Thymus (tissue), 11 donors: ENCODE measurements around the gene SPOCK3. TPM values are rescaled to one million over a fixed set of nuclear protein-coding genes. Genes with fewer than 3 reads are reported as not detected.

Experiments
- DNase-seq, 9 donors: peaks; one replicate each; pipeline ENCODE4 v3.0.0-alpha.2; 2013; ENCODE audit warnings: low spot score in 9 of 9, low read depth in 6 of 9, missing footprints in 1 of 9
- H3K27ac ChIP-seq, 2 donors: one replicate each; pipeline ENCODE4 v1.5.1; 2013; ENCODE audit warnings: control low read depth in 1 of 2, low read depth in 1 of 2, low read length in 1 of 2, mild to moderate bottlenecking in 1 of 2, moderate library complexity in 1 of 2
- H3K27me3 ChIP-seq, 2 donors: one replicate each; pipeline ENCODE4 v1.5.1; 2013; ENCODE audit warnings: low read length in 1 of 2; ENCODE audit not compliant: control insufficient read depth in 2 of 2, insufficient read depth in 1 of 2
- H3K36me3 ChIP-seq, 2 donors: one replicate each; pipeline ENCODE4 v1.5.1; 2013; ENCODE audit warnings: low read length in 1 of 2, mild to moderate bottlenecking in 1 of 2, moderate library complexity in 1 of 2; ENCODE audit not compliant: control insufficient read depth in 2 of 2, insufficient read depth in 2 of 2
- H3K4me1 ChIP-seq, 2 donors: one replicate each; pipeline ENCODE4 v1.5.1; 2013; ENCODE audit warnings: low read length in 2 of 2; ENCODE audit not compliant: control insufficient read depth in 2 of 2, insufficient read depth in 2 of 2
- H3K4me3 ChIP-seq, 2 donors: one replicate each; pipeline ENCODE4 v1.5.1; 2013; ENCODE audit warnings: low read length in 2 of 2, control low read depth in 1 of 2, mild to moderate bottlenecking in 1 of 2
- H3K9me3 ChIP-seq, 2 donors: one replicate each; pipeline ENCODE4 v1.5.1; 2013; ENCODE audit warnings: low read length in 1 of 2, mild to moderate bottlenecking in 1 of 2; ENCODE audit not compliant: control insufficient read depth in 2 of 2, insufficient read depth in 1 of 2
- WGBS: extraction: QIAGEN DNeasy Blood & Tissue Kit; methylation state at CpG from one replicate; pipeline ENCODE4 v1.1.7; 2013; 5-methylcytosine and 5-hydroxymethylcytosine counted together
- polyA plus RNA-seq: library from polyadenylated mRNA; stranded (reverse); fragments of 200-250 nt; gene quantifications from one replicate; pipeline ENCODE4 v1.2.3, GENCODE V29; 2013
- total RNA-seq: library from RNA; stranded (reverse); fragments of 120-200 nt; gene quantifications from one replicate; pipeline ENCODE4 v1.2.4, GENCODE V29; 2013
- donor health status: healthy.

Gene SPOCK3
- total and polyA plus RNA-seq, 2 donors: 0.48 to 1.2 TPM

DNA sequence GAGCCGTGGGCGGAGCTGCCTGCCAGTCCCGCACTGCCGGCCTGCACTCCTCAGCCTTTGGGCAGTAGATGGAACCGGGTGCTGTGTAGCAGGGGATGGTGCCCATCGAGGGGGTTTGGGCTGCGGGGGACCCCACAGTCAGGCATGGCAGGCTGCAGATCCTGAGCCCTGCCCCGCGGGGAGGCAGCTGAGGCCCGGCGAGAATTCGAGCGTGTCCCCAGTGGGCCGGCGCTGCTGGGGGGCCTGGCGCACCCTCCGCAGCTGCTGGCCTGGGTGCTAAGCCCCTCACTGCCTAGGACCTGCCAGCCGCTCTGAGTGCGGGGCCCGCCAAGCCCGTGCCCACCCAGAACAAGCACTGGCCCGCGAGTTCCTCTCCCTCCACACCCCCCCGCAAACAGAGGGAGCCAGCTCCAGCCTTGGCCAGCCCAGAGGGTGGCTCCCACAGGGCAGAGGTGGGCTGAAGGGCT is 391.5 kb downstream of the SPOCK3 start:
- Histone ChIP-seq H3K4me1 (no peaks in the 10 kb centered on the region), H3K27me3 (no peaks in the 10 kb centered on the region), H3K27ac (no peak overlapping the region), H3K4me3 (no peak overlapping the region), H3K36me3 (no peaks in the 10 kb centered on the region), H3K9me3 (peaks cover 0 to 7% of the 10 kb centered on the region in 2 donors)
- WGBS: 99% methylated on average over 24 of the region's 24 CpGs
- no peak for DNase-seq

DNA sequence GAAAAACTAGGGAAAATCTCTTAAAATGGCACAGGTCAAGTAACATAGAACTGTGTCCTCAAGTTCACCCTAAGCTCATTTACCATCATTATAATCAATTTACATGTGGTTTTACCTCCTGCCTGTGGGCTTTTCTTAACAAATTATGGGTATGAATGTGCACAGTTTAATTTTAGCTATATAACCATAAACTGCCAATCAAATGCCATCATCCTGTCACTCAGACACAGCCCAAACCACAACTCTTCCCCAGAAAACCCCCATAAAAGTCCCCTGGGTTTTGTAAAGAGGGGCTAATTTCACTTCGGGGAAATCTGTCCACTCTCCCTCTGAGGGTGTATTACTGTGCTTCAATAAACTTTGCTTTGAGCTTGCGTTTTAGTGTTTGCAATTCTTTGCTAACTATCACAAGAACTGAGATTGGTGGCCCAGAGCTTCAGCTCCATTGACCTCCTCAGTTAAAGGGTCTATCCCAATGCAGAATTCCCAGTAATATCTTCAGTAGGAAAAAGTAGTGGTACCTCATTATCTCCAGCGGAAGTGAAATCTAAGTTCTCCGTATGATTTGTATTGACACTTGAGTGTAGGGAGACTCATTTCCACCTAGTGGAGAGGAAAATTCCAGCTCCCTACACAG is 394.6 kb downstream of the SPOCK3 start:
- H3K27me3 ChIP-seq: no peaks in the 10 kb centered on the region
- WGBS: 95% methylated on average over 4 of the region's 4 CpGs
- no peaks in the 10 kb centered on the region for H3K4me1 ChIP-seq
- H3K9me3 ChIP-seq: peaks cover 0 to 7% of the 10 kb centered on the region in 2 donors
- no peak for DNase-seq
- H3K27ac ChIP-seq: no peak overlapping the region
- H3K36me3 ChIP-seq: no peaks in the 10 kb centered on the region
- H3K4me3 ChIP-seq: no peak overlapping the region

DNA sequence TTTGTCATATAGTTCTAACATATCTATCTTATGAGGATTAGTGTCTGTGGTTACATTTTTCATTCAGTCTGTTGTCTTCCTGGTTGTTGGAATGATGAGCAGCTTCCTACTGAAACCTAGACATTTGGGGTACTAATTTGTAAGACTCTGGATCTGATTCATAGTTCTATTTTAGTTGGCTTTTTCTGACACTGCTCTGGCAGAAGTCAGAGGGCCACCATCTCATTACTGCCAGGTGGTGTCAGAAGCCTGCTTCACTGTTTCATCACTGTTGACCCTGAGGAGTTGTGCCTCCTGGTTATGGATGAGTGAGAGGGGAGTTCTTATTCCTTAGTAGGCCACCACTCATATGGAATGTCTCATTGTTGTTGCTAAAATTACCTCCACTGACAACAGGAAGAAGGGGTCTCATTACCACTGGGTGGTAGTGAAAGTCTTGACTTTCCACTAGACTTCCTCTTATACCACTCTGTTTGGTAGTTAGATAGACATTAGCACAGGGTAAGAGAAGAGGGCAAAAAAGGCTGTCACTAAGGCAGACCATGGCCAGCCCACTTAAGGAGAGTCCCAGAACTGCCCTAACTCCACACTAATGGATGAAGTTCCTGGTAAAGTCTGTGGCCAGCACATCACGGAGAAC is 395.2 kb downstream of the SPOCK3 start:
- DNase-seq: peak in 1 of 9 donors; percentile 0
- H3K4me3 ChIP-seq: no peak overlapping the region
- no peak overlapping the region for H3K27ac ChIP-seq
- WGBS: 100% methylated on average over 1 of the region's 1 CpG
- no peaks in the 10 kb centered on the region for H3K27me3 ChIP-seq
- no peaks in the 10 kb centered on the region for H3K36me3 ChIP-seq
- no peaks in the 10 kb centered on the region for H3K4me1 ChIP-seq
- H3K9me3 ChIP-seq: peaks cover 0 to 7% of the 10 kb centered on the region in 2 donors

DNA sequence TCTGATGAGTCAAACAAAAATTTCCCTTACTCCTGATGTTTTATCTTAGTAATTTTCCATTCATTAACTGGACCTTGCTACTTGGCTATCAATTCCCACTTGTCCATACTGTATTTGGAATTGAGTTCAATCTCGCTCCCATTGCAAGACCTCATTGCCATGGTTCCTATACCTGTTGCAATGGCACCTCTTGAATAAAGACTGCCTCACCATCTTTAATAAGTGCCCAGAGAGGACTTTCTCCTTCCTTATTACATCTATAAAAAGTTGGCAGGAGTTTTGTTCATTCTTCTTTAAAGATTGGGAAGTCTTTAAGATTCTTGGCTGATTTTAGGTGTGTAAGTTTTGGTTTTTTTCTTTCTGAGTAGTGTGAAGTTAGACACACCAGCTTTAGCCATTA is 397.4 kb downstream of the SPOCK3 start:
- no peak for DNase-seq
- Histone ChIP-seq H3K4me3 (no peak overlapping the region), H3K36me3 (no peaks in the 10 kb centered on the region), H3K4me1 (no peaks in the 10 kb centered on the region), H3K9me3 (no peaks in the 10 kb centered on the region), H3K27me3 (no peaks in the 10 kb centered on the region), H3K27ac (no peak overlapping the region)
- 91% methylated on average over 1 of the region's 1 CpG for WGBS

DNA sequence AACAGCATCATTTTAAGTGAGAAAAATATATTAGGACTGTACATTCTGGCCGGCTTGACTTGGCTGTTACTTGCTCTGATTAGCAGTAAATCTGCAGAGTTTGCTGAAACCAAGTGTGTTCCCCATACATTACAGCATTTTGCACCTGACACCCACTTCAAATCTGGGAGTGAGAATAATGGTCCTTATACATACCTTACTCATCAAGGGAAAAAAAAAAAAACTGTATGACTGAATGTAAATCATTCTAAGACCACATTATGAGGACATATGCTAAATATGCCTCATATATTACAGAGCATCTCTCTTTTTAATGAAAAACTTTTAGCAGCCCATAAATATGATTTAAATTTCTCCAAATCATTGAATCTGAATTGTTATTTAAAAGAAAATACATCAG is 406.7 kb downstream of the SPOCK3 start:
- H3K27me3 ChIP-seq: no peaks in the 10 kb centered on the region
- no peaks in the 10 kb centered on the region for H3K4me1 ChIP-seq
- H3K36me3 ChIP-seq: no peaks in the 10 kb centered on the region
- no peak overlapping the region for H3K4me3 ChIP-seq
- WGBS: 95% methylated on average over 1 of the region's 1 CpG
- no peaks in the 10 kb centered on the region for H3K9me3 ChIP-seq
- no peak overlapping the region for H3K27ac ChIP-seq
- DNase-seq: no peak

DNA sequence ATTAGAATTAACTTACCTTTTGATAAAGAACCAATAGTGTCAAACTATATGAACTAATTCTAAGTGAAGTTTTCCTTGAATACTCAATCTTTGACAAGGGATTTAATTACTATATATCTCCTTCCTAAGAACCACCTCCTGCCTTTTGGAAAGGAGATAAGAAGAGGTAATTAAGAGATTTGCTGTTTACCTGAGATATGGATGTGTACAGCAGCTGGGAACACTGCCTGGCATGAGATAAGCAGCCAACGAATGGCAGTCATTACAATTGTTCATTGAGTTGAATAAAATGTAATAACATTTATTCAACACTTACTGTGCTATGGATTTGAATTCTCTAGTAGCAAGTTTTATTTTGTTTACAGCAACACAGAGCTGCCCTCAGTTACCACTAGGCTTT is 407.1 kb downstream of the SPOCK3 start:
- 72% methylated on average over 1 of the region's 1 CpG for WGBS
- no peak overlapping the region for H3K27ac ChIP-seq
- no peaks in the 10 kb centered on the region for H3K9me3 ChIP-seq
- H3K27me3 ChIP-seq: no peaks in the 10 kb centered on the region
- H3K4me1 ChIP-seq: no peaks in the 10 kb centered on the region
- no peaks in the 10 kb centered on the region for H3K36me3 ChIP-seq
- no peak overlapping the region for H3K4me3 ChIP-seq
- no peak for DNase-seq

DNA sequence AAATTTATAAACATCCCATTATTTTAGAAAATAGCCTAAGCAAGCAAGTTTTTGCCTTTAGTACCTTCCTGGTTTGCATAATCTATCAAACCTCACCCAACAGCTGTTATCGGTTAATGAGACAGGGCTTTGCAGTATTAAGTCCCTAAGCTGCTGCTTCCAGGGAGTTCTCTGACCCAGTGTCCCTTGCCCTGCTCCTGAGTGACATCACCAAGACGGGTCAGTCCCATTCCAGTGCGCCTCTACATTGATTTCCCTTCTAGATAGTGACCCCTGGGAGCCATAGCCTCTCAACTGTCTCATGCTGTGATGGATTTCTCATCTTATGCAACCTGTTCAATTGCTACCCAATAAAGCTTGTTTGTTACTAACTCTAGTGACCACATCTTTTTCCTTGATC is 410.4 kb downstream of the SPOCK3 start:
- no peak for DNase-seq
- no peaks in the 10 kb centered on the region for H3K36me3 ChIP-seq
- no peak overlapping the region for H3K4me3 ChIP-seq
- 67% methylated on average over 3 of the region's 3 CpGs for WGBS
- no peaks in the 10 kb centered on the region for H3K4me1 ChIP-seq
- no peaks in the 10 kb centered on the region for H3K27me3 ChIP-seq
- no peak overlapping the region for H3K27ac ChIP-seq
- H3K9me3 ChIP-seq: no peaks in the 10 kb centered on the region

DNA sequence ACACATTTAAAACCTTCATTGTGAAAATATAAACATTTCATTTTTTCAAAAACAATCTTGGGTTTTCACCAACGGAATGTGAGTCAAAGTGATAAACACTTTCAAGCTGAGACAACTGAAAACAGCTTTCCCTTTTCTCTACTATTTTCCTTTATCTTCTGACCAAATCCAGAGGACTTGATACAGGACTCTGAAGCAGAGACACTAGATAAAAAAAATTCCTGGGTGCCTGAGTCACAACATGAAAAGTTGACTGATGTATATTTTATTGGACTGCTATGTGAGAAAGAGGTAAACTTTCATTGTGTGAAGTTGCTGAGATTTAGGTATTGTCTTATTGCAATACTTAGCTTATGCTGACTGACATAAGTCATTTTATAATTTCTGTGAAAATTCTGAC is 411.2 kb downstream of the SPOCK3 start:
- Histone ChIP-seq H3K27ac (no peak overlapping the region), H3K27me3 (no peaks in the 10 kb centered on the region), H3K4me1 (no peaks in the 10 kb centered on the region), H3K36me3 (no peaks in the 10 kb centered on the region), H3K9me3 (no peaks in the 10 kb centered on the region), H3K4me3 (no peak overlapping the region)
- no peak for DNase-seq
- 88% methylated on average over 1 of the region's 1 CpG for WGBS

DNA sequence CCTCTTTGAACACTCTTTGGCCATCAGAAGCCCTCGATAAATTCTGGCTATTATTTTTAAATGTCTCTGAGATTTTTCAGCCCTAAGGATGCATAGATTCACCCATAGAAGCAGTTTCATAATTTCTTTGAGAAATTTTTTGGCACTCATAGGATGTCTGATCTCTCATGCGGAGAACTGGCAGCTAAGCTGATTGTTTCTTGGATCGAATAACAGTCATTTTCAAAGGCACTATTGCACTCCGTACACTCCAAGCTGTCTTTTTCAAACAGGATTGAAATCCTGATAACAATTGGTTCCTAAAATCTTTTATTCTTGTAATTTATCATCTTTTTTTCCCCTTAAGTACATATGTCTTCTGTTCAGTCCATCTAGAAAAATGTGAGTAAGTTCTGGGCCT is 411.9 kb downstream of the SPOCK3 start:
- Histone ChIP-seq H3K36me3 (no peaks in the 10 kb centered on the region), H3K4me1 (no peaks in the 10 kb centered on the region), H3K27me3 (no peaks in the 10 kb centered on the region), H3K27ac (no peak overlapping the region), H3K9me3 (no peaks in the 10 kb centered on the region), H3K4me3 (no peak overlapping the region)
- 92% methylated on average over 4 of the region's 4 CpGs for WGBS
- DNase-seq: no peak
